IMR-90 (cell line): ENCODE results near the gene PSME2. TPM values are rescaled to one million over a fixed set of nuclear protein-coding genes. Genes with fewer than 3 reads are reported as not detected.

ENCODE experiments used
- ATAC-seq: fragments of 200-7000 bp; cut with Tn5 transposase; 2 replicates; pipeline ENCODE4 v1.9.1; 2020; ENCODE audit warnings: low read depth, mild to moderate bottlenecking, moderate library complexity
- BruUV-seq: library from RNA; stranded (reverse); fragments of 400-500 nt; replicated peaks from 2 replicates; lab custom pipeline; 2021; lab: Mats Ljungman, UMichigan
- CTCF ChIA-PET: fragments of 300-600 bp; formaldehyde crosslinking; extraction: SDS; loops from one replicate; lab custom pipeline; 2021; ENCODE audit warnings: antibody characterized with exemption; lab: Yijun Ruan, JAX
- POLR2A ChIA-PET: fragments of 300-600 bp; sonication (Branson Sonifier 250); formaldehyde crosslinking; loops from one replicate; lab custom pipeline; 2022; ENCODE audit warnings: antibody characterized with exemption; ENCODE audit not compliant: unreplicated experiment; lab: Charles Lee
- DNase-seq: peaks from one replicate; pipeline ENCODE4 v3.0.0; 2013
- H2AFZ ChIP-seq: replicated peaks from 2 replicates; pipeline ENCODE3; 2013; ENCODE audit warnings: low read length, mild to moderate bottlenecking; ENCODE audit not compliant: poor library complexity
- H2AK5ac ChIP-seq: 2 replicates; pipeline ENCODE4 v1.6.1; 2013; ENCODE audit warnings: low read depth, low read length, inconsistent platforms
- H2AK9ac ChIP-seq: replicated peaks from 2 replicates; pipeline ENCODE3; 2013; ENCODE audit warnings: mild to moderate bottlenecking, low read depth, low read length, moderate library complexity; ENCODE audit not compliant: poor library complexity
- H2BK120ac ChIP-seq: 2 replicates; pipeline ENCODE4 v1.6.1; 2013; ENCODE audit warnings: low read depth, low read length, inconsistent platforms
- H2BK15ac ChIP-seq: 3 replicates; pipeline ENCODE4 v1.6.1; 2013; ENCODE audit warnings: low read depth, low read length, inconsistent platforms
- H2BK20ac ChIP-seq: 2 replicates; pipeline ENCODE4 v1.6.1; 2013; ENCODE audit warnings: low read depth, mild to moderate bottlenecking, inconsistent platforms, low read length, moderate library complexity
- H2BK5ac ChIP-seq: 2 replicates; pipeline ENCODE4 v1.6.1; 2013; ENCODE audit warnings: mild to moderate bottlenecking, low read depth, low read length, inconsistent platforms; ENCODE audit not compliant: poor library complexity, severe bottlenecking
- H3K14ac ChIP-seq: replicated peaks from 2 replicates; pipeline ENCODE4 v1.6.1; 2013; ENCODE audit warnings: low read depth, low read length, inconsistent platforms
- H3K18ac ChIP-seq: 2 replicates; pipeline ENCODE4 v1.6.1; 2013; ENCODE audit warnings: low read depth, low read length, control low read depth
- H3K23ac ChIP-seq: 2 replicates; pipeline ENCODE4 v1.6.1; 2013; ENCODE audit warnings: low read depth, low read length, inconsistent platforms
- H3K27ac ChIP-seq: 2 replicates; pipeline ENCODE4 v1.5.1; 2013; ENCODE audit warnings: mild to moderate bottlenecking, control low read depth, low read length; ENCODE audit not compliant: insufficient read depth
- H3K27me3 ChIP-seq: 2 replicates; pipeline ENCODE4 v1.6.1; 2013; ENCODE audit warnings: low read length; ENCODE audit not compliant: control insufficient read depth, insufficient read depth
- H3K36me3 ChIP-seq: 2 replicates; pipeline ENCODE4 v1.6.1; 2013; ENCODE audit warnings: low read length, mixed read lengths; ENCODE audit not compliant: control insufficient read depth, insufficient read depth
- H3K4ac ChIP-seq: 2 replicates; pipeline ENCODE4 v1.6.1; 2013; ENCODE audit warnings: low read depth, low read length, inconsistent platforms
- H3K4me1 ChIP-seq: 2 replicates; pipeline ENCODE4 v1.6.1; 2013; ENCODE audit warnings: low read length, mixed read lengths; ENCODE audit not compliant: control insufficient read depth, insufficient read depth
- H3K4me2 ChIP-seq: 2 replicates; pipeline ENCODE4 v1.6.1; 2013; ENCODE audit warnings: low read depth, mild to moderate bottlenecking, control low read depth, low read length, moderate library complexity
- H3K4me3 ChIP-seq: 2 replicates; pipeline ENCODE4 v1.5.1; 2013; ENCODE audit warnings: low read depth, mild to moderate bottlenecking, control low read depth, low read length, moderate library complexity; ENCODE audit not compliant: insufficient read depth
- H3K56ac ChIP-seq: 2 replicates; pipeline ENCODE4 v1.6.1; 2013; ENCODE audit warnings: low read length, inconsistent platforms; ENCODE audit not compliant: insufficient read depth; ENCODE audit errors: extremely low read depth
- H3K79me1 ChIP-seq, 2 experiments: 2 replicates each; pipeline ENCODE4 v1.6.1; 2013; ENCODE audit warnings: low read length in 2 of 2, inconsistent platforms in 1 of 2, low read depth in 1 of 2
- H3K9ac ChIP-seq: 2 replicates; pipeline ENCODE4 v1.6.1; 2013; ENCODE audit warnings: low read depth, low read length, control low read depth
- H3K9me1 ChIP-seq: 2 replicates; pipeline ENCODE4 v1.6.1; 2013; ENCODE audit warnings: low read length, inconsistent platforms; ENCODE audit not compliant: insufficient read depth
- H3K9me3 ChIP-seq: 2 replicates; pipeline ENCODE4 v1.6.1; 2013; ENCODE audit warnings: low read length; ENCODE audit not compliant: control insufficient read depth, insufficient read depth
- H4K20me1 ChIP-seq: 2 replicates; pipeline ENCODE4 v1.6.1; 2013; ENCODE audit warnings: low read length, inconsistent platforms; ENCODE audit not compliant: insufficient read depth
- H4K5ac ChIP-seq: 2 replicates; pipeline ENCODE4 v1.6.1; 2013; ENCODE audit warnings: mild to moderate bottlenecking, low read depth, low read length, control low read depth
- H4K8ac ChIP-seq, 2 experiments: 2 replicates each; pipeline ENCODE4 v1.6.1; 2013; ENCODE audit warnings: low read depth in 2 of 2, low read length in 2 of 2, control low read depth in 1 of 2, inconsistent platforms in 1 of 2
- H4K91ac ChIP-seq: 2 replicates; pipeline ENCODE4 v1.6.1; 2013; ENCODE audit warnings: low read depth, low read length, inconsistent platforms; ENCODE audit not compliant: insufficient read depth
- BHLHE40 ChIP-seq: fragments of 150-350 bp; IDR thresholded peaks from 2 replicates; pipeline ENCODE4 v1.6.1; 2016; ENCODE audit warnings: mild to moderate bottlenecking, low read depth, low read length
- CEBPB ChIP-seq: IDR thresholded peaks from 2 replicates; pipeline ENCODE4 v1.6.1; 2012; ENCODE audit warnings: low read depth, low read length, improper control_type of control experiment
- CHD1 ChIP-seq: IDR thresholded peaks from 2 replicates; pipeline ENCODE4 v1.6.1; 2012; ENCODE audit warnings: low read depth, low read length, improper control_type of control experiment
- FOS ChIP-seq: fragments of 150-350 bp; IDR thresholded peaks from 2 replicates; pipeline ENCODE4 v1.6.1; 2016; ENCODE audit warnings: low read depth, low read length
- MAFK ChIP-seq: IDR thresholded peaks from 2 replicates; pipeline ENCODE4 v1.6.1; 2012; ENCODE audit warnings: low read depth, low read length, improper control_type of control experiment
- MAZ ChIP-seq: IDR thresholded peaks from 2 replicates; pipeline ENCODE4 v1.6.1; 2012; ENCODE audit warnings: low read depth, mild to moderate bottlenecking, low read length, improper control_type of control experiment, moderate library complexity, borderline replicate concordance
- MXI1 ChIP-seq: IDR thresholded peaks from 2 replicates; pipeline ENCODE4 v1.6.1; 2012; ENCODE audit warnings: low read depth, mild to moderate bottlenecking, low read length, moderate library complexity, borderline replicate concordance
- NFE2L2 ChIP-seq: fragments of 150-350 bp; IDR thresholded peaks from 2 replicates; pipeline ENCODE4 v1.6.1; 2016; ENCODE audit warnings: low read depth, mild to moderate bottlenecking, low read length
- POLR2A ChIP-seq: IDR thresholded peaks from 2 replicates; pipeline ENCODE4 v1.6.1; 2012; ENCODE audit warnings: mild to moderate bottlenecking, low read depth, low read length
- RAD21 ChIP-seq: IDR thresholded peaks from 2 replicates; pipeline ENCODE4 v1.6.1; 2012; ENCODE audit warnings: low read length, improper control_type of control experiment
- RCOR1 ChIP-seq: IDR thresholded peaks from 2 replicates; pipeline ENCODE4 v1.6.1; 2012; ENCODE audit warnings: mild to moderate bottlenecking, low read length, improper control_type of control experiment; ENCODE audit not compliant: insufficient replicate concordance
- RFX5 ChIP-seq: IDR thresholded peaks from 2 replicates; pipeline ENCODE4 v1.8.0; 2012; ENCODE audit warnings: low read depth, mild to moderate bottlenecking, low read length, moderate library complexity
- SMC3 ChIP-seq: fragments of 150-350 bp; IDR thresholded peaks from 2 replicates; pipeline ENCODE4 v1.6.1; 2016; ENCODE audit warnings: low read depth, mild to moderate bottlenecking, antibody characterized with exemption, low read length, moderate library complexity
- WGBS, 2 experiments: methylation state at CpG; one replicate each; pipeline versions ENCODE4 v1.1.5 to v1.1.7; 2013; ENCODE audit warnings: missing lambda C conversion rate in 2 of 2; ENCODE audit not compliant: insufficient read length in 1 of 2; ENCODE audit errors: extremely low coverage in 2 of 2; 5-methylcytosine and 5-hydroxymethylcytosine counted together
- dilution Hi-C: fragments of 300-500 bp; cut with HindIII; formaldehyde crosslinking; loops from one replicate; pipeline ENCODE4 v1.14.3; 2018; ENCODE audit warnings: low sequenced_read_pairs; ENCODE audit not compliant: unreplicated experiment
- in situ Hi-C: fragments of 300-500 bp; cut with MboI; formaldehyde crosslinking; loops from 3 replicates; pipeline ENCODE4 v1.14.3; 2019; ENCODE audit warnings: low sequenced_read_pairs, inconsistent platforms, mixed read lengths
- intact Hi-C: fragments of 100-400 bp; cut with micrococcal nuclease; formaldehyde crosslinking; loops from 2 replicates; pipeline ENCODE4 v1.10.0; 2022
- polyA plus RNA-seq, 3 experiments: library from polyadenylated mRNA; depleted of rRNA; stranded (reverse); fragments of >200 nt; gene quantifications; 2 replicates each; pipeline ENCODE4 v1.2.3, GENCODE V29; 2012; ENCODE audit warnings: low replicate concordance in 1 of 3
- total RNA-seq: library from RNA; depleted of rRNA; stranded (reverse); fragments of >200 nt; gene quantifications from 2 replicates; pipeline ENCODE4 v1.2.3, GENCODE V29; 2012
- TF ChIP-seq, protein P1 (sequence below): fragments of 150-350 bp; IDR thresholded peaks from 2 replicates; pipeline ENCODE4 v1.6.1; 2016; ENCODE audit warnings: low read depth, mild to moderate bottlenecking, low read length, moderate library complexity, borderline replicate concordance
- TF ChIP-seq, protein P2 (sequence below): fragments of 150-350 bp; IDR thresholded peaks from 2 replicates; pipeline ENCODE4 v1.6.1; 2017; ENCODE audit warnings: mild to moderate bottlenecking, antibody characterized with exemption, low read length, low read depth
- TF ChIP-seq, protein P3 (sequence below): conservative IDR thresholded peaks from 2 replicates; pipeline ENCODE4 v1.5.1; 2012; ENCODE audit warnings: mild to moderate bottlenecking, low read depth, low read length, improper control_type of control experiment

Gene PSME2
- total and polyA plus RNA-seq, 2 of the 4 experiments (the other 2 are of a cell fraction) = 104 to 141 TPM

DNA sequence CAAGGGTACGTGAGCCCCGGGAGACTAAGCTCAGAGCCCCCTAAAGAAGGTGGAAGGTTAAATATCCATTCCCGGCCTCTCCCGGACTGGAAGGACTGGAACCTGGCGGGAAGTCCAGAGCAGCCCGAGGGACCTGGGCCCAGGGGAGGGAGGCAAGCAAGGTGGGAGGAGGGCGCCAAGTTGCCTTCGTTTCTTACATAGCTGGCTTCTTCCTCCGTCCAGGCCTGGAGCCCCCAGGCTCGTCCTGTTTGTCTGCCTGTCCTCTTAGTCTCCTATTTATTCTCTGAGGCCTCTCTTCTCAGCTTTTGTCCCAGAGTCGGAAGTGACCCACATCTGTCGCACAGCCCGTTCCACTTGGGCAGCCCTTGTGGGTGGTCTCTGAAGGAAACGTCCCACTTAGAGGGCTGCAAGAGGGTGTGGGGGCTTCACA lies 51.6 kb downstream of the PSME2 start:
- Histone ChIP-seq H4K8ac (peak overlapping the region; percentile 36 to 80; a peak in 2 of 4 replicates), H3K4me2 (peak overlapping the region; percentile 79), H3K36me3 (peaks cover 16% of the 10 kb centered on the region; the same call in 1 of the 2 replicates), H4K20me1 (peaks cover 15% of the 10 kb centered on the region; the same call in 1 of the 2 replicates), H3K9ac (peak overlapping the region; percentile 91), H3K79me1 (peaks cover 16 to 36% of the 10 kb centered on the region in 2 experiments), H4K5ac (peak overlapping the region; percentile 32), H3K4me1 (peaks cover 8% of the 10 kb centered on the region), H3K27ac (peak overlapping the region; percentile 73), H2AK5ac (peak overlapping the region; percentile 26), H2AFZ (peak overlapping the region; percentile 98), H3K4ac (peak overlapping the region; percentile 87), H2AK9ac (peak overlapping the region; percentile 99), H3K23ac (peak overlapping the region; percentile 91), H4K91ac (peak overlapping the region; percentile 46), H3K14ac (peak overlapping the region; percentile 93), H2BK20ac (no peak overlapping the region), H2BK15ac (no peak overlapping the region), H3K9me3 (no peaks in the 10 kb centered on the region), H3K9me1 (peaks cover 13% of the 10 kb centered on the region), H3K4me3 (peak overlapping the region; percentile 72), H3K56ac (peak overlapping the region; percentile 69; the same call in 1 of the 2 replicates), H2BK120ac (peak overlapping the region; percentile 46; the same call in 1 of the 2 replicates), H3K18ac (peak overlapping the region; percentile 40; the same call in 1 of the 2 replicates), H2BK5ac (peak overlapping the region; percentile 69), H3K27me3 (no peaks in the 10 kb centered on the region)
- intact Hi-C loops (no loop called here), dilution Hi-C loops (no loop called here), in situ Hi-C loops (loop anchor here (5.0 to 10.0 kb wide), 2 partner anchors 38 to 120 kb away; no protein-coding TSS in a partner anchor)
- no peak for ATAC-seq
- CTCF ChIA-PET = interaction anchor here (0.8 to 3.4 kb wide), 5 partner anchors 11 to 59 kb away, joined by 3 to 15 read pairs (median 6); no protein-coding TSS in a partner anchor
- POLR2A ChIA-PET = interaction anchor here (0.7 kb wide), 1 partner anchor 43 kb away, joined by 3 read pairs; no protein-coding TSS in a partner anchor
- BruUV-seq = no TSS peak
- no peak for DNase-seq
- TF ChIP-seq, protein P1, sequence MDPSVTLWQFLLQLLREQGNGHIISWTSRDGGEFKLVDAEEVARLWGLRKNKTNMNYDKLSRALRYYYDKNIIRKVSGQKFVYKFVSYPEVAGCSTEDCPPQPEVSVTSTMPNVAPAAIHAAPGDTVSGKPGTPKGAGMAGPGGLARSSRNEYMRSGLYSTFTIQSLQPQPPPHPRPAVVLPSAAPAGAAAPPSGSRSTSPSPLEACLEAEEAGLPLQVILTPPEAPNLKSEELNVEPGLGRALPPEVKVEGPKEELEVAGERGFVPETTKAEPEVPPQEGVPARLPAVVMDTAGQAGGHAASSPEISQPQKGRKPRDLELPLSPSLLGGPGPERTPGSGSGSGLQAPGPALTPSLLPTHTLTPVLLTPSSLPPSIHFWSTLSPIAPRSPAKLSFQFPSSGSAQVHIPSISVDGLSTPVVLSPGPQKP = no peak
- no peak for TF ChIP-seq POLR2A
- TF ChIP-seq RCOR1 = no peak
- no peak for TF ChIP-seq RFX5
- TF ChIP-seq CHD1 = no peak
- TF ChIP-seq BHLHE40 = no peak
- TF ChIP-seq, protein P2, sequence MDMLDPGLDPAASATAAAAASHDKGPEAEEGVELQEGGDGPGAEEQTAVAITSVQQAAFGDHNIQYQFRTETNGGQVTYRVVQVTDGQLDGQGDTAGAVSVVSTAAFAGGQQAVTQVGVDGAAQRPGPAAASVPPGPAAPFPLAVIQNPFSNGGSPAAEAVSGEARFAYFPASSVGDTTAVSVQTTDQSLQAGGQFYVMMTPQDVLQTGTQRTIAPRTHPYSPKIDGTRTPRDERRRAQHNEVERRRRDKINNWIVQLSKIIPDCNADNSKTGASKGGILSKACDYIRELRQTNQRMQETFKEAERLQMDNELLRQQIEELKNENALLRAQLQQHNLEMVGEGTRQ = no peak
- TF ChIP-seq, protein P3, sequence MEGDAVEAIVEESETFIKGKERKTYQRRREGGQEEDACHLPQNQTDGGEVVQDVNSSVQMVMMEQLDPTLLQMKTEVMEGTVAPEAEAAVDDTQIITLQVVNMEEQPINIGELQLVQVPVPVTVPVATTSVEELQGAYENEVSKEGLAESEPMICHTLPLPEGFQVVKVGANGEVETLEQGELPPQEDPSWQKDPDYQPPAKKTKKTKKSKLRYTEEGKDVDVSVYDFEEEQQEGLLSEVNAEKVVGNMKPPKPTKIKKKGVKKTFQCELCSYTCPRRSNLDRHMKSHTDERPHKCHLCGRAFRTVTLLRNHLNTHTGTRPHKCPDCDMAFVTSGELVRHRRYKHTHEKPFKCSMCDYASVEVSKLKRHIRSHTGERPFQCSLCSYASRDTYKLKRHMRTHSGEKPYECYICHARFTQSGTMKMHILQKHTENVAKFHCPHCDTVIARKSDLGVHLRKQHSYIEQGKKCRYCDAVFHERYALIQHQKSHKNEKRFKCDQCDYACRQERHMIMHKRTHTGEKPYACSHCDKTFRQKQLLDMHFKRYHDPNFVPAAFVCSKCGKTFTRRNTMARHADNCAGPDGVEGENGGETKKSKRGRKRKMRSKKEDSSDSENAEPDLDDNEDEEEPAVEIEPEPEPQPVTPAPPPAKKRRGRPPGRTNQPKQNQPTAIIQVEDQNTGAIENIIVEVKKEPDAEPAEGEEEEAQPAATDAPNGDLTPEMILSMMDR = no peak
- TF ChIP-seq MXI1 = no peak
- TF ChIP-seq RAD21 = no peak
- TF ChIP-seq CEBPB = no peak
- TF ChIP-seq MAFK = no peak
- no peak for TF ChIP-seq NFE2L2
- no peak for TF ChIP-seq FOS
- no peak for TF ChIP-seq MAZ
- no peak for TF ChIP-seq SMC3
- no CpG with 5 or more reads among the region's 14 CpGs for WGBS, 2 experiments
